GM19351 (cell line): ENCODE results near the gene SSTR5.
"Not testable (repeated sequence)": the region's sequence is repeated elsewhere in the genome, so short reads cannot be mapped to it uniquely, and the experiment has no call there.

Experiments used
- ATAC-seq: cut with Tn5 transposase; IDR thresholded peaks from one replicate; pipeline ENCODE4 v1.9.1; 2021; ENCODE audit warnings: mild to moderate bottlenecking, moderate library complexity; ENCODE audit not compliant: unreplicated experiment

Gene SSTR5

DNA sequence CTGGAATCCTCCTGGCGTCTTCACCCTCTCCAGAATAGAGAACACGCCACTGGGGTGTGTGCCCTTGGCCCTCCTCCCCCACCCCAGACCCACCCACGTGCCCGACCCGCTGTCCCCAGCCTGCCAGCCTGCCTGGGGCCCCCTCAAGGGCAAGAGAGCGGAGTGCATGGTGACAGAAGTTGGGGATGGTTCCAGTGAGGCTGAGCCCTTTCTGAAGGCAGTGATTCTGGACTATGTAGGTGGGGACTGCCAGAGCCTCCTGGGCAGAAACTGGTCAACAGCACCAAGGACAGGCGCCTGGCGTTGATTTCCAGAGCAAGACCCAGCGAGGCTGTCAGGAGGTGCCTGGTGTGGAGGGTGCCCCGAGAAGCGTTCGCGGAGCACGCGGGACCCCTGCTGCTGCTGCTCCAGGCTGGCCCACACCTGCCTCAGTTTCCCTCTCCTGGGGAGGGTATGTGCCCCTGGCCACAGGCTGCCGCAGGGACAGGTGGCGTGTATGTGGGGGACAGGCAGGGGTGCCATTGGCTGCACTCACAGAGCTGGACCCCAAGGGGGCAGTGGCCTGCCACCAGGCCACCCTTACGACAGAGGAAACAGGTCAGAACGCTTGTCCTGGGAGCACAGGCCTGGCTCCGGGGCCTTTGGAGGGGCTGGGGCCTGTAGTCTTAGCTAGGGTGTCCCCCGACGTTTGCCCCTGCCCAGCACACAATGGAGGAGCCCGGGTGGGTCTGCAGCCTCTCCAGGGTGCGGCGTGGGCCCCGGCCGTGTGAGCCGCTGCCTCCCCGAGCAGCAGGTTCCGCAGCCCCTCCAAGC lies 1.2 kb downstream of the SSTR5 start:
- no peak for ATAC-seq

DNA sequence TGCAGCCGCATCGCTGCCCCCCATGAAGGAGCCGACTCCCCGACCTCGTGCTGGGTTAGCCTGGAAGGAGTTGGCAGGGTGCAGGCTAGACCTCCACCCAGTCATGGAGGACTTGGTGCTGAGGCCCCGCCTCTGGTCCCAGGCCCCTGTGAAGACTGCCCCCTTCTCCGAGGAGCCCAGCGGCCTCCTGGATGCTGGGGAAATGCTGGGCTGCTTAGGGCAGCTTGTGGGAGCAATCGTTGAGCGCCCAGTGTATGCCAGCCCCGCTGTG lies 1.8 kb downstream of the SSTR5 start:
- ATAC-seq = no peak

DNA sequence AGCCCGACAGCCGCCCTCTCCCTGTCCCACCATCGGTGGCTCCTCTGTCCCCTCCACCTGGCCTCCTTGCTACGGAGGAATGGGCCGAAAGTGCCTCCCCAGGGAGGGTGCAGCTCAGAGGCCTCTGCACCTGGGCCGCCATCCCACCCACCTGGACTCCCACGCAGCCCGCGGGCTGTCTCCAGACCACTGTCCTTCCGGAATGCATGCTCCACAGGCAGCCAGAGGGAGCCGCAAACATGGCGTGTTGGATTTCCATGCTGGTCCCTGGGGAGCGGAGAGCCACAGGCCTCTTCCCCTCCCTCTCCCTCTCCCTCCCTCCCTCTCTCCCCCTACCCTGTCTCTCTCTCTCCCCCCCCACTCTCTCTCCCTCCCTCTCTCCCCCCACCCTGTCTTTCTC lies 3.0 kb downstream of the SSTR5 start:
- no peak for ATAC-seq

DNA sequence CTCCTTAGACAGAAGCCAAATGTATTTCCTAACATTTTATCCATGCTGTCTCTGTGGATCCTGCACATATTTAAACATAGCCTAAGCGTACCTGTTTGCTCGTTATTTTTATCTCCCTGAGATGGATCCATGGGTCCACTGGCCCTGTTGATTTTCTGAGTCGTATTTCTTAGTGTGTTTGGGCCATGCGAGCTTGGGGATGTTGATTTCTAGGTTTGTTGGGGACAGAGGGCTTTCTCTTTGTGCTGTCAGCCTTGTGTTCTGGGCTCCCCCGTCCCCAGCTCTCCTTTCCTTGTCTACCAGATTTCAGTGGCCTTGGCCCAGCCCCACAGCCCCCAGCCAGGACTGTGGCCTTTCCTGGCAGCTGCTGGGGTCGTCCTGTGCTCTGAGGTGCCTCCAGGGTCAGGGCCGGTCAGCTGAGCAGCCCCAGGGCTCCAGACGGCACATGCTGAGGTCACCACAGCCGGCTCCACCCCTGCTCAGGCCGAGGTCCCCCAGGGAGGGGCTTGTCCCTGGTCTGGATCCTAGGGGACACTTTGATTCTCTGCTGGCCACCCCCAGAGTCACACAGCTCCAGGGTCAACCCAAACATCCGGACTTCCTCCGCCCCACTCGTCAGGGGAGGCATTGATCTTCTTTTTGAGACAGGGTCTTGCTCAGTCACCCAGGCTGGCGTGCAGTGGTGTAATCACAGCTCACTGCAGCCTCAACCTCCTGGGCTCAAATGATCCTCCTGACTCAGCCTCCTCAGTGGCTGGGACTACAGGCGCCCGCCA lies 4.4 kb downstream of the SSTR5 start:
- no peak for ATAC-seq

DNA sequence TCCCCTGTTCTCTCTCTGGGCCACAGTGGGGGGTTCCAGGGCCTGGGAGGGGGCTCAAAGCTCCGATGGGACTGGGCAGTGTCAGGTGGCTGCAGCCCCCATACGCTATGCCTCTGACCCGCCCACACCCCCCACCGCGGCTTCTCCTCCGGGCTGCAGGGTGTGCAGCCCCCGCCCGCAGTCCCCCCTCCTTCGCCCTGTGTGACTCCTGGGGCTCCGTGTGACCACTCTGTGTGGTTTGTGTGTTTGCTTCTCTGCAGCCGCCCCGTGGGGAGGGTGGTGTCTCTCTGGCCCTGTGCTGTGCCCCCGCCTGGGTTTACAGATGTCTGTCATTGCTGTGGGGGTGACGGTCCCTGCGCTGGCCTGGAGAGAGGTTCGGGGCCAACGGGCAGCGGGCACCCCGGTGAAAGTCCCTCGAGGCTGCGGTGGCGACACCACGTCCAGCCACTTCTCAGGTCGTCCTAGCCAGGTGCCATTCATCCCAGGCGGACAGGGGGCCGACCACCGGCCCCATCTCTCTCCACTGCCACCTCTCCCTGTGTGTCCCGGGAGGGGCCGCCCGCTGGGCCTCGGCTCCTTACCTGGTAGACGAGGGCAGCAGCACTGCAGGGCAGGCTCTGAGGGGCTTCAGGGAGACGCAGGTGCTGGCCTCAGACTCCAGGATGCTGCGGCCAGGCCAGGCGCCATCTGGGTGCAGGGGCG lies 5.5 kb downstream of the SSTR5 start:
- ATAC-seq = no peak

DNA sequence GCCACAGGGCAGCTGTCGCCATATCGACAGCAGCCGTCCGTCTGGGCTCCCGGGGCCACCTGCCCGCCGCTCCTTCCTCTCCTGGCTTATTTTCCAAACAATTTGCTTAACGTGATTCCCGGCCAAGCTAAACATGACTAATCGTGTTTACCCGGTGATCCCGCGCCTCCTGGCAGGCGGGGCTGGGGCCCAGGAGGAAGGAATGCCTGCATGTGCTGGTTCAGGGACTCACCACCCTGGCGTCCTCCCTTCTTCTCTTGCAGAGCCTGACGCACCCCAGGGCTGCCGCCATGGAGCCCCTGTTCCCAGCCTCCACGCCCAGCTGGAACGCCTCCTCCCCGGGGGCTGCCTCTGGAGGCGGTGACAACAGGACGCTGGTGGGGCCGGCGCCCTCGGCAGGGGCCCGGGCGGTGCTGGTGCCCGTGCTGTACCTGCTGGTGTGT lies 6.1 kb downstream of the SSTR5 start:
- no peak for ATAC-seq

DNA sequence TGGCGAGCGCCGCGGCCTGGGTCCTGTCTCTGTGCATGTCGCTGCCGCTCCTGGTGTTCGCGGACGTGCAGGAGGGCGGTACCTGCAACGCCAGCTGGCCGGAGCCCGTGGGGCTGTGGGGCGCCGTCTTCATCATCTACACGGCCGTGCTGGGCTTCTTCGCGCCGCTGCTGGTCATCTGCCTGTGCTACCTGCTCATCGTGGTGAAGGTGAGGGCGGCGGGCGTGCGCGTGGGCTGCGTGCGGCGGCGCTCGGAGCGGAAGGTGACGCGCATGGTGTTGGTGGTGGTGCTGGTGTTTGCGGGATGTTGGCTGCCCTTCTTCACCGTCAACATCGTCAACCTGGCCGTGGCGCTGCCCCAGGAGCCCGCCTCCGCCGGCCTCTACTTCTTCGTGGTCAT lies 6.8 kb downstream of the SSTR5 start:
- no peak for ATAC-seq

DNA sequence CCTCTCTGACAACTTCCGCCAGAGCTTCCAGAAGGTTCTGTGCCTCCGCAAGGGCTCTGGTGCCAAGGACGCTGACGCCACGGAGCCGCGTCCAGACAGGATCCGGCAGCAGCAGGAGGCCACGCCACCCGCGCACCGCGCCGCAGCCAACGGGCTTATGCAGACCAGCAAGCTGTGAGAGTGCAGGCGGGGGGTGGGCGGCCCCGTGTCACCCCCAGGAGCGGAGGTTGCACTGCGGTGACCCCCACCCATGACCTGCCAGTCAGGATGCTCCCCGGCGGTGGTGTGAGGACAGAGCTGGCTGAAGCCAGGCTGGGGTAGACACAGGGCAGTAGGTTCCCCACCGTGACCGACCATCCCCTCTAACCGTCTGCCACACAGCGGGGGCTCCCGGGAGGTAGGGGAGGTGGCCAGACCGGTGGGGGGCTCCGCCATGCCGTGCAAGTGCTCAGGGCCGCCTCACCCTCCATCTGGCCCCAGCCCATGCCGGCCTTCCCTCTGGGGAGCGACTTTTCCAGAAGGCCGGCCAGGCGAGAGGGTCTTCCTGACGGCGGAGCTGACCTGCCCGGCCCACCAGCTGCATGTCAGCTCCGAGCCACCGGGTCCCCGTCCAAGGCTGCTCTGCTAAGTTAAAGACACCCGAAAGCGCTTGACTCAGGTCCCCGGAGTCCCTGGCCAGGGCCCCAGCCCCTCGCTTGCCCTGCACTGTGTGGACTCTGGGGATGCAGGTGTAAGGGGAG lies 7.4 kb downstream of the SSTR5 start:
- ATAC-seq = no peak

DNA sequence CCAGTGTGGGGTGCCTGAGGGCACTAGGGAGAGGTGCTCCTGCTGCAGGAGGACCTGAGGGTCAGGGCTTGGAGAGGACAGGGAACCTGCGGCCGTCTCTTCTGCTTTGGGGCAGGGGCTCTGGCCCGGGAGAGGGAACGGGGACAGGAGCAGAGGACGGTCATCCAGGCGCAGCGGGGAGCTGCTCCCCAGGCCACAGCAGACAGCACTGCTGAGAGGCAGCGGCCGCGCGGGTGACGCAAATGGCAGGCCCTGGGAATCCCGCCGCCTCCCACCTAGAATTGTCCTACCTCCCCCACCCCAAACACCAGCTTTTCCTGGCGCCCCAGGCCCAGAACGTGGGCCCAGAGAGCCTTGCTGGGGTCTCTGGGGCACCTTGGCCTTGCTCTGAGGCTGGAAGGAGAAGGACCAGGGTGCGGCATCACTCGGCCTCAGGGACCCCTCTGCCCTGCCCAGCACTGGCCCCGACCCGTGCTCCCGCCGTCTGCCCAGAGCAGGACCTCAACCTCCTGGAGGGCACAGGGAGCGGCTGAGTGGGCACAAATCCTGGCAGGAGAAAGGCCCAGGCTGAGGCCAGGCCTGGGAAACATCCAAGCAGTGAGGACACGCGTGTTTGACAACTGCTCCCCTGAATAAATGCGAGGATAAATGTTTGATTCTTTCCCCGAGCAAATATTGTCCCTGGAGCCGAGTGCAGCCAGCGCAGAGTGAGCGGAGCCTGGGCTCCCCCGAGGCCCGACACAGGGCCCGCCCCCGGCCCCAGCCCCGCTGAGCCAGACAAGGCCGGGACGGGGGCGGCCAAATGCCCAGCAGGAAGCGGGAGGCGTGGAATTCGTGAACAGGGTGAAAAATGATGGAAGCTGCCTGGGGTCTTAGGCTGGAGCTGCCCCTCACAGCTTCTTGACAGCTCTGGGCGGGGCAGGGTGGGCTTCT lies 8.5 kb downstream of the SSTR5 start:
- ATAC-seq = no peak

DNA sequence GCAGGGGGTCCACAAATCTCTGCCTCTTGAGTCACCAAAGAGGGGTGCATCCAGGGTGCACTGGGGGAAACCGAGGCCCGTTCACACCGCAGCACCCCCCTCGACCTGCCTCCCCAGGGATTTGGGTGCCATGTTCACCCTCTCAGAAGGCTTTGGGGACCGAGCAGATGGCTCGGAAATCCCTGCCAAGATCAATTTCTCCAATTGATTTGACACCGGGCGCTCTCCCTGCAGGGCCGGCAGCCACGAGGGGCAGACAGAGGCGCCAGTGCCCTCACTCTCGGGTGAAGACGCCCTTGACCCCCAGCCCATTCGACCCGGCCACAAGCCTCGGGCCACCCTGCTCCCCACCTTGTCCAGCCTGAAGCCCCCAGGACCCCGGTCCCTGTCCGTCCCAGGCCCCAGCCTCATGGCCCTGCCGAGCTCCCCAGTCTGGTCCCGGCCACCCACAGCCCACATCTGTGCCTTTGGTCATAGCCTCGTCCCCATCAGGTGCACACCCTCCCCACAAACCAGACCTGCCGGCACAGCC lies 9.3 kb downstream of the SSTR5 start:
- no peak for ATAC-seq

DNA sequence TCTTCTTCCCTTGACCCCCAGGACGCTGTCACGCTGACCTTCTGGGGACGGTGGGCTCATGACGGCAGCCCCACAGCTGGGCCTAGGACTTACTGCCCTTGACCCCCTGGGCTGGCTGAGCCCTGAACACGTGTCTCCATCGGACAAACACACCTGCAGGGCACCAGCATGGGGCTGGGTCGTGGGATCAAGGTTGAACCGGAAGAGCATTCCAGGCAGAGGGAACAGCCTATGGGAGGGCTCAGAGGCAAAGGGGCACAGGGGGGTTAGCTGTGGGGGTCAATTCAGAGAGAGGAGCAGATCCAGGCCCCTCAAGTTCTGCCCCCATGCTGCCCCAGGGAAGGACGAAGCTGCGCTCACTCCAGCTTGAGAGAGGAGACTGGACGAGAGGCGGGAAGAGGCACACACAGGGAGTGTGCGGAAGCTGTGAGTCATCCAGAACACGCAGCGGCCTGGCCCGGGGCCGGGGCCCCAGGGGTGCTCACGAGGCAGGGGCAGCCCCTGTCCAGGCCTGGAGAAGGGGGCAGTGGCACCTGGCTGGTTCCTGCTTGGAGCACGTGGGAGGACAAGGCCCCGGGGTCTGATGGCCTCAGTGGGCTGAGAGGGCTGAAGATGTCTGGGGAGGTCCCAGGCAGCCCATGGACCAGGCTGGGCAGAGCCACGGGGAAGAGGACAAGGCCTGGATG lies 9.9 kb downstream of the SSTR5 start:
- ATAC-seq = no peak

DNA sequence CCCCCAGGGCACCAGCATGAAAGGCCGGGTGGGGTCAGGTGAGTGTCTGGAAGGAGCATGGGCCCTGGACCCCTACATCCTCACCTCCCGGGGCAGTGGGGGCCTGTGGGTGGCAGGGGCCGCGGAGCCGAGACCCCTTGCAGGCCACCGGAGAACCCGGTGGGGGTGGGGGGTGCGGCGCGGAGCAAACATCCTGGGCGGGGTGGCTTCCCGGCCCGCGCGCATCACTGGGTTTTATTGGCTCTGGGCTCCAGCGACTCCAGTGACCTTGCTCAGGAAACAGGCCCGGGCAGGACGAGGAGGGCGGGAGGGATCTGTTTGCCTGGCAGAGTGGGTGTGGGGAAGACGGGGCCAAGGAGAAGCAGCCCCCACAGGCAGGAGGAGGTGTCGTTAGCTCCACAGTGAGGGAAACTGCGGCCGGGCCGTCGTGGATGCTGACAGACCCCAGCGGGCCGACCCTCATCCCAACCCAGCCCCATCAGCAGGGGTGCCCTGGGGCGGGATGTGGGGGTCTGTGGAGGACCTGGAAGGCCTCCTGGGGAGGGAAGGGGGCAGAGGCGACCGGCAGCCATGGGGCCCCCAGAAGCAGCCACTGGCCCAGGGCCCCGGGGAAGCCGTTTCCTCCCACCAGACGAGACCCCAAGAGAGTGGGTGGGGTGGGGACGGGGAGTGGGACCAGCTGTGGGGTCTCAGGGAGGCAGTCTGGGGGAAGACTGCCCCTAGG lies 10.6 kb downstream of the SSTR5 start:
- no peak for ATAC-seq

DNA sequence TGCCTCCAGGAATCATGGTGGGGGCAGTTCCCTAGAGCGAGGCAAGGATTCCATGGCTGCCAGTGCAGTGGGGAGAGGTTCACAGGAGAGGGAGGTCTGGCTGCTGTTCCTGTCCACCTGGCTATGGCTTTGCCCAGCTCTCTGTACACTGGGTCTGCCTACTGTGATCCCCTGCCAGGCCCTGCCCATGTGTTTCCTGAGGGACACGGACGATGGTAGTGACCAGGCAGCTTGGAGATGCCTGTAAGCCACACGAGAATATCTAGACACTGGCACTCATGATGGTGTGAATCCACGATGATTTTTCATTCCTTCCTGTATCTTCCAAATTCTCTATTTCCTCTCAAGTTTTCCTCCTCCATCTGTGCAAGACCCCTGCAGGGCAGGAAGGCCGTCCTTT lies 12.4 kb downstream of the SSTR5 start:
- ATAC-seq = no peak

DNA sequence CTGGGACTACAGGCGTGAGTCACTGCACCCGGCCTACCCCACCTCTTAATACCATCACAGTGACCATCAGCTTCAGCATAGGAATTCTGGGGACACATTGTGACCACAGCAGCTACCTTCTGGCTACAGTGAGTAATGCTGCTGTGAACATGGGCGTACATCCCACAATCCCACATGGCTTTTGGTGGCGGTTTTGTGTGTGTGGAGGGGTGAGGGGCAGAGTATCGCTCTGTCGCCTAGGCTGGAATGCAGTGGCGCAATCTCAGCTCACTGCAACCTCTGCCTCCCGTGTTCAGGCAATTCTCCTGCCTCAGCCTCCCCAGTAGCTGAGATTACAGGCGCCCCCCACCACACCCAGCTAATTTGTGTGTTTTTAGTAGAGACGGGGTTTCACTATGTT lies 13.9 kb downstream of the SSTR5 start:
- not testable (repeated sequence) for ATAC-seq

DNA sequence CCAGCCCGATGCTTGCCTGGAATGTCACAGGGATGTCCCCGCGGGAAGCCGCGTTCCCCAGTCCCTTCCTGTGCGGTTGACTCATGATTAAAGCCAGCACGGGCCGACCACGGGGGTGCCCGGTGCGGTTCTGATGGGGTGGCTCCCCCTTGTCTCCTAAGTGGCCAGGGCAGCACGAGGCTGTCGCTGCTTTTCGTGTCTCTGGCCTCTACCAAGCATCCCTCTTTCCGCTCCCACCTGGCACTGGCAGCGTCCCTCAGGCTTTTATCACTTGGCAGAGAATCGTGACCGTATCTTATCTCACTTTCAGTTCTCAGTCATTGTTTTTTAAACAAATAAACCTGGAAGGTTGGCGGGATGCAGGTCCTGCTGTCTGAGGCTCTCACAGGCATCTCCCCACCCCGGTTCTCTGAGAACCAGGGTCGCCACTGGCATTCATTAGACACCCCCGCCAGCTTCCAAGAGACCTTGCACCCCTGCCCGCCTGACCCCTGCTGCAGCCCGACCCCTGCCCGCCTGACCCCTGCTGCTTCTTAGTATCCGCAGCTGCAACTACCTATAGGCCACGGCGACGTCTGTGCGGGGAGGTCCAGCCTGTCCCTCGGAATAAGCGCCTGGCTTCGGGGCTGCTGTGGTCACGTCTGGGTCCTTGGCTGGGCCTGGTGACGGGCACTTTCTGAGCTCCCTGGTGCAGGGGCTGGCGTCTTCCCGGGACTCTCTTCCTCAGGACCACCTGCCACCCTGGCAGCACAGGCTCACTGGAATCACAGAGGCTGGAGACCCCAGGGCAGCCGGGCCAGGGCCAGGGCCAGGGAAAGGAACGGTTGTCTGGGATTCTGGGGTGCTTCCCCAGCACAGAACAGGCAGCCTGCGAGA lies 16.0 kb downstream of the SSTR5 start:
- no peak for ATAC-seq

DNA sequence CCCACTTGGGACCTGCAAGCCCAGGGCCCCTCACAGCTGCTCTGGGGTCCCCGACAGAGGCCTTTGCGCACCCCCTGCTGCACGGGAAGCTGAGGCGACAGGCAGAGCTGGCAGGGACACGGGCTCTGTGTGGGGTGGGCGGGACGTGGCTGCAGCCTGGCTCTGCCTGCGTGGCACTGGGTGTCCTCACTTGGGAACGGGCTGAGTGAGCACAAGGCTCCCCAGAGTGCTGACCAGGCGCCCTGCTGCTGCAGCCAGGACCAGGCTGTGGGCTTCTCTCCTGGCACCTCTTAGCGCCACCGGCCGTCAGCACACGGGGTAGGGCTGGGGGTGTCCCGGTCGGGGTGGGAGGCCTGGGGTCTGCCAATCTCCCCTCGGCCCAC lies 16.9 kb downstream of the SSTR5 start:
- no peak for ATAC-seq

DNA sequence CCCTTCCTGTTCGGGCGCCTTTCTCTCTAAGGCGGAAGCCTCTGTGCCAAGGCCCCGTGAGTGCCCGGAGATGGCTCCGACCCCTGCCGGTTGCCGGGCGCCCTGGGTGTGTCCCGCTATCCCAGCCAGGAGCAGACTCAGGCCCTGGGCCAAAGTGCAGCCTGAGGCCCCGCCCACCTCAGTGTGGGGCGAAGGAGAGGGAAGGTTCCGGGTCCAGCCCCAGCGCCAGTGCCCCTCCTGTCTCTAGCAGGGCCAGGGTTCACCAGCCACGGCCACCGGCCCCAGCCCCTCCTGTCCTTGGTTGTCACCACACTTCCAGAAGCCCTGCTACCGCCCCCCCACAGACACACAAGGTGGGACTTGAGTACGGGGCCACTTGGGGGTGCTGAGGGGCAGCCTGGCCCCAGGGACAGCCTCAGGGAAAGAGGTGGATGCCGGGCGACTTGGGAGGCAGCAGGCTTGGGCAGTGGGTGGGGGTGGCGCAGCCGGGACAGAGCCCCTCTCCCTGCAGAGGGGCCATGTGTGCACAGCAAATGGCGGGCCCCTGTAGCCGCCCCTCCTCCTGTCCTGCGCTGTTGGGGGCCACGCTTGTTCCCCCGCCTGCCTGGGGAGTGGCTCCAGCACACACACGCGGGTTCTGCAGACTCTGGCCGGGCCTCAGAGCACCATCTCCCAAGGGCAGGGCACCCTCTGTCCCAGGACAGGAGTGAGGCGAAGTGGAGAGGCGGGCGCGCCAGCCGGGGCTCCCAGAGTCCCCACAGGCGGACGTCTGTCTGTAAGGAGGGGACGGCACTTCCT lies 17.5 kb downstream of the SSTR5 start:
- ATAC-seq = no peak
